CD4-positive, alpha-beta memory T cell (primary cell): ENCODE results near the gene CCDC57. TPM values are rescaled to one million over a fixed set of nuclear protein-coding genes. Genes with fewer than 3 reads are reported as not detected.

ENCODE experiments used
- CTCF ChIA-PET: fragments of 350-600 bp; sonication (Branson Sonifier 250); formaldehyde crosslinking; loops from one replicate; lab custom pipeline; 2021; ENCODE audit warnings: inconsistent platforms; ENCODE audit not compliant: partially characterized antibody; lab: Charles Lee
- POLR2A ChIA-PET: fragments of 350-600 bp; sonication (Branson Sonifier 250); formaldehyde crosslinking; loops from one replicate; lab custom pipeline; 2021; ENCODE audit not compliant: partially characterized antibody; lab: Charles Lee
- DNase-seq, 5 donors: peaks; one replicate each; pipeline versions ENCODE4 v3.0.0 to v3.0.0-alpha.2; 2020 to 2022; ENCODE audit warnings: mixed read lengths in 1 of 5
- H3K27ac ChIP-seq: one replicate; pipeline ENCODE4 v1.7.0; 2013; ENCODE audit warnings: low read depth, low read length
- H3K27me3 ChIP-seq: 2 replicates; pipeline ENCODE4 v1.7.0; 2013; ENCODE audit warnings: mild to moderate bottlenecking, low read length, moderate library complexity; ENCODE audit not compliant: insufficient read depth
- H3K36me3 ChIP-seq: 2 replicates; pipeline ENCODE4 v1.7.0; 2013; ENCODE audit warnings: mild to moderate bottlenecking, low read length, moderate library complexity; ENCODE audit not compliant: insufficient read depth
- H3K4me1 ChIP-seq: 2 replicates; pipeline ENCODE4 v1.7.0; 2013; ENCODE audit warnings: mild to moderate bottlenecking, low read length, moderate library complexity; ENCODE audit not compliant: insufficient read depth
- H3K4me3 ChIP-seq, 2 donors: one replicate each; pipeline ENCODE4 v1.7.0; 2013; ENCODE audit warnings: low read length in 2 of 2, mild to moderate bottlenecking in 1 of 2
- H3K9me3 ChIP-seq, 2 donors: one replicate each; pipeline ENCODE4 v1.7.0; 2013; ENCODE audit warnings: low read length in 2 of 2, control low read depth in 1 of 2; ENCODE audit not compliant: control insufficient read depth in 1 of 2
- H3K27ac Mint-ChIP-seq, 7 donors: one replicate each; pipeline ENCODE4 v1.8.0; 2020 to 2021; ENCODE audit warnings: mixed read lengths in 7 of 7, mild to moderate bottlenecking in 6 of 7, inconsistent platforms in 3 of 7, moderate library complexity in 3 of 7
- H3K27me3 Mint-ChIP-seq, 2 donors: one replicate each; pipeline ENCODE4 v1.8.0; 2020 to 2021; ENCODE audit warnings: mixed read lengths in 2 of 2
- H3K36me3 Mint-ChIP-seq, 2 donors: one replicate each; pipeline ENCODE4 v1.8.0; 2020 to 2021; ENCODE audit warnings: mixed read lengths in 2 of 2, inconsistent platforms in 1 of 2, mild to moderate bottlenecking in 1 of 2
- H3K4me1 Mint-ChIP-seq, 4 donors: one replicate each; pipeline ENCODE4 v1.8.0; 2020 to 2021; ENCODE audit warnings: mixed read lengths in 4 of 4, mild to moderate bottlenecking in 1 of 4
- H3K4me3 Mint-ChIP-seq, 8 donors: one replicate each; pipeline ENCODE4 v1.8.0; 2020 to 2021; ENCODE audit warnings: mixed read lengths in 8 of 8, mild to moderate bottlenecking in 7 of 8, moderate library complexity in 6 of 8, inconsistent platforms in 3 of 8
- H3K9me3 Mint-ChIP-seq, 8 donors: one replicate each; pipeline ENCODE4 v1.8.0; 2020 to 2021; ENCODE audit warnings: mixed read lengths in 8 of 8, mild to moderate bottlenecking in 5 of 8, inconsistent platforms in 3 of 8, moderate library complexity in 1 of 8
- intact Hi-C: fragments of 100-400 bp; cut with micrococcal nuclease; formaldehyde crosslinking; loops from one replicate; pipeline ENCODE4 v1.15.1; 2023
- polyA plus RNA-seq, 2 donors: library from polyadenylated mRNA; unstranded; fragments of 300-500 nt; fragmentation: Illumina TruSeq; gene quantifications; one replicate each; pipeline ENCODE4 v1.2.3, GENCODE V29; 2021
- total RNA-seq, 2 experiments: library from RNA; stranded (reverse); gene quantifications; one replicate each; pipeline ENCODE4 v1.2.3, GENCODE V29; 2021

Gene CCDC57
- total and polyA plus RNA-seq, 4 experiments from 2014 or later = 41.6 to 88.7 (median 62.0) TPM

DNA sequence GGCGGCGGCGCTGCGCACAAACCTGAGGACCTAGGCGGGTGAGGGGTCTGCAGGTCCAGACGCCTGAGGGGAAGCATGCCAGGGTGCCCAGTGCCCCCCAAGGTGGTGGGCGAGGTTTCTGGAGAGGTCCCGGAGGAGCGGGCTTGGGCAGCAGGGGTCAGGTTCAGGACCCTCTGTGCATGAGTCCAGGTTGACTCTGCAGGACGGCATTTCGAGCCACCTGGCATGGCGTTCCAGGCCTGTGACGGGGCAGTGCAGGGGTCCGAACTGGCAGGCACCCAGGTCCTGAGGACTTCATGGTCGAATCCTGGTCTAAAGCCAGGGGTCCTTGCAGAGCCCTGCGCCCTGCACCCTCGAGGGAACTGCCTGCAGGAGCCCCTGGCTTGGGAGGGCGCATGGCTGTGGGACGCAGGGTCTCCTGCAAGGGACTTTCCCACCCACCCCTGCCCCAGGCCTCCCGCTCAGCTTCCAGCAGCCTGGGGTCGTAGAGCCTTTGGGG, 19.7 kb upstream of the CCDC57 start:
- Mint-ChIP-seq H3K9me3 (peaks cover 0 to under 1% (median 0%) of the 10 kb centered on the region in 8 donors), H3K4me1 (peaks cover 3 to 41% (median 15%) of the 10 kb centered on the region in 4 donors), H3K36me3 (peaks cover 0 to 4% of the 10 kb centered on the region in 2 donors), H3K27ac (no peak overlapping the region), H3K27me3 (no peaks in the 10 kb centered on the region), H3K4me3 (no peak overlapping the region)
- Histone ChIP-seq H3K4me3 (no peak overlapping the region), H3K4me1 (peaks cover 55% of the 10 kb centered on the region), H3K27me3 (no peaks in the 10 kb centered on the region), H3K36me3 (no peaks in the 10 kb centered on the region), H3K27ac (no peak overlapping the region), H3K9me3 (no peaks in the 10 kb centered on the region)
- DNase-seq = no peak
- ChIA-PET POLR2A (interaction anchor here (1.1 to 1.3 kb wide), 3 partner anchors 41 to 85 kb away, joined by 3 read pairs; partner anchors contain the start of genes CD7 and CSNK1D), CTCF (interaction anchor here (1.2 kb wide), 1 partner anchor 68 kb away, joined by 4 read pairs; no protein-coding TSS in a partner anchor)
- intact Hi-C loops = loop anchor here (10.0 kb wide), 1 partner anchor 198 kb away; the partner anchor contains the start of genes DCXR and RAC3

DNA sequence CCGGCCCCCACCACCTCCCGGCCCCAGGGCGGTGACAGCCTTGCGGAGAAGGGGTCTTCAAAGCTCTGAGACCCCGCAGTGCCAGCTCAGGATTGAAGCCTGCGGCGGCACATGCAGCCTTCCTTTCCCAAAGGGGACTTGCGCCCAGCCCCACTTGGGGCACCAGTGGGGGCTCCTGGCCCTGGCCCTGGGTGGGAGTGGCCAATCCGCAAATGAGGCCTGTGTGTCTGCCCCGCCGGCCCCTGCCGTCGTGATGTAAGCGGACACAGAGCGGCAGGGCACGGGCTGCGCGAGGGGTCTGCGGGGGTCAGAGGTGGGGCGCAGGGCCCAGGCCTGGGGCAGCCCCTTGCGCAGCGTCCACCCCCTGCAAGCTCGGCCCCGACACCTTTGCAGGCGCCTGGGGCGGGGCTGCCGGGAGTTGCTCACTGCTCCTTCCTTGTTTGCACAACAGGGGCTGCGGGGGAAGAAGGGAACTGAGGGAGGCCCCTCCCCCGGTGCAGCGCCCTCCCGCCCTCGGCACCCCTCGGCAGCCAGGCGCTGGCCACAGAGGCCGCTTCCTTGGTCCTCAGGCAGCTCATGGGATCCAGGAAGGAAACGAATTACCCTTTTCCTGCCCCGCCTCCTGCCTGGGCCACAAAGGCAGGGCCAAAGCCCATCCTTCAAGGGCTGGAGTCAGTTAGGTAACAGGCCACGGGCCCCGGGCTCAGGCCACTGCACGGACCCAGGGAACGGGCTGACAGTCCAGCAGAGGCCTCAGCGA, 19.1 kb upstream of the CCDC57 start:
- intact Hi-C loops = loop anchor here (10.0 kb wide), 1 partner anchor 197 kb away; the partner anchor contains the start of genes DCXR and RAC3
- peaks cover 51% of the 10 kb centered on the region for H3K4me1 ChIP-seq
- Mint-ChIP-seq H3K9me3 (no peaks in the 10 kb centered on the region), H3K27ac (no peak overlapping the region), H3K4me1 (peaks cover 3 to 43% (median 17%) of the 10 kb centered on the region in 4 donors), H3K27me3 (no peaks in the 10 kb centered on the region), H3K4me3 (no peak overlapping the region), H3K36me3 (peaks cover 0 to 4% of the 10 kb centered on the region in 2 donors)
- no peaks in the 10 kb centered on the region for H3K36me3 ChIP-seq
- peak in 2 of 5 donors; percentile 21 to 57 for DNase-seq
- no peak overlapping the region for H3K4me3 ChIP-seq
- POLR2A ChIA-PET = interaction anchor here (1.2 to 4.2 kb wide), 5 partner anchors 9 to 70 kb away, joined by 3 to 52 read pairs (median 3); partner anchors contain the start of gene CSNK1D
- peak overlapping the region; percentile 38 for H3K27ac ChIP-seq
- CTCF ChIA-PET = interaction anchor here (1.2 kb wide), 1 partner anchor 68 kb away, joined by 4 read pairs; no protein-coding TSS in a partner anchor
- no peaks in the 10 kb centered on the region for H3K9me3 ChIP-seq
- no peaks in the 10 kb centered on the region for H3K27me3 ChIP-seq

DNA sequence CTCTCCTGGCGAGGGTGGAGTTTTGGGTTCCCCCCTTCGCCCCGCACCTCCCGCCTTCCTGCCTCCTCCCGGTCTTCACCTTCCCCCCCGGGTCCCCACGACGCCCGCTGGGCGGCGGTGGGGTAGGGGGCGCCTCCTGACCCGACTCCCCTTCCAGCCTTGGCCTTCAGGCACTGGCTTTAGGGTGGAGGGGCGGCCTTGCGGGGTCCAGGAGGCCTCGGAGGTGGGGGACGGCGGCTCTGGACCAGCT, 18.6 kb upstream of the CCDC57 start:
- H3K4me1 ChIP-seq = peaks cover 46% of the 10 kb centered on the region
- no peaks in the 10 kb centered on the region for H3K9me3 ChIP-seq
- H3K36me3 ChIP-seq = no peaks in the 10 kb centered on the region
- Mint-ChIP-seq H3K27me3 (no peaks in the 10 kb centered on the region), H3K4me3 (no peak overlapping the region), H3K36me3 (peaks cover 0 to 4% of the 10 kb centered on the region in 2 donors), H3K4me1 (peaks cover 3 to 41% (median 17%) of the 10 kb centered on the region in 4 donors), H3K27ac (no peak overlapping the region), H3K9me3 (no peaks in the 10 kb centered on the region)
- ChIA-PET POLR2A (interaction anchor here (1.2 to 4.2 kb wide), 5 partner anchors 9 to 71 kb away, joined by 3 to 52 read pairs (median 3); partner anchors contain the start of gene CSNK1D), CTCF (interaction anchor here (1.2 kb wide), 1 partner anchor 69 kb away, joined by 4 read pairs; no protein-coding TSS in a partner anchor)
- peak in 1 of 5 donors; percentile 31 for DNase-seq
- intact Hi-C loops = loop anchor here (10.0 kb wide), 1 partner anchor 196 kb away; the partner anchor contains the start of genes DCXR and RAC3
- H3K27ac ChIP-seq = peak overlapping the region; percentile 38
- no peaks in the 10 kb centered on the region for H3K27me3 ChIP-seq
- H3K4me3 ChIP-seq = no peak overlapping the region

DNA sequence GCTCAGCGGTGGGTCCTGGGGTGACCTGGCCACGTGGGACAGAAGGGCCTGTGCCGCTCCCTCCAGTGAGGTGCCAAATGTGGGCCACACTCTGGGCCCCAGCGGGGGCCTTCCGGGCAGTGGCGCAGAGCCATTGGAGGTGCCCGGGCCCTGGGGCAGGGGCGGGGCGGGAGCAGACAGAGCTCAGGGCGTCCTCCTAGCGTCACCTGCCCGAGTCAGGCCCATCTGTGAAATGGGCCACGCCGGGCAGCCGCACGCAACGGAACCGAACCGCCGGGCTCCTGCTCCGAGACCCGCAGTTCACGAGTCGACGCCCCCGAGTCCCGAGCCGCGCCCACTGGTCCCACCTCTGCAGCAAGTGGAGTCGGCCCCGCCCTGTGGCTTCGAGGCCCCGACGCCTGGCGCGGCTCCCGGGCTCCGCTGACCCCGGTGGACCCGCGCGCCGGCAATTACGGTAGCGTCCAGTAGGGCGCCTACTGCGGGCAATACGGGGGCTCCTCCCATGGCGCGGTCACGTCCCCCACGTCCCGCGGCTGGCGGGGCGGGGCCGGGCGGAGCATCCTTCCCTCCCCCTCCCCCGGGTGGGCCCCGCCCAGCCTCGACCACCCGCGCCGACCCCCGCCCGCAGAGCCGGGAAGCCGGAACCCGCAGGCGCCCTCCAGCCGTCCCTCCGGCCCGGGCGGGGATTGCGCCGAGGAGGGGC, 18.1 kb upstream of the CCDC57 start:
- DNase-seq = peak; percentile 42 to 76 (median 48)
- no peaks in the 10 kb centered on the region for H3K27me3 Mint-ChIP-seq
- Histone ChIP-seq H3K4me3 (peak overlapping the region in 1 of 2 donors; percentile 32), H3K27ac (peak overlapping the region; percentile 38), H3K4me1 (peaks cover 42% of the 10 kb centered on the region), H3K9me3 (no peaks in the 10 kb centered on the region), H3K36me3 (no peaks in the 10 kb centered on the region), H3K27me3 (no peaks in the 10 kb centered on the region)
- peaks cover 0 to 2% of the 10 kb centered on the region in 2 donors for H3K36me3 Mint-ChIP-seq
- peak overlapping the region in 5 of 8 donors; percentile 17 to 84 (median 77) for H3K4me3 Mint-ChIP-seq
- H3K9me3 Mint-ChIP-seq = no peaks in the 10 kb centered on the region
- POLR2A ChIA-PET = interaction anchor here (1.0 to 4.2 kb wide), 9 partner anchors 10 to 71 kb away, joined by 3 to 52 read pairs (median 22); partner anchors contain the start of genes CCDC57 and CSNK1D
- H3K27ac Mint-ChIP-seq = no peak overlapping the region
- intact Hi-C loops = loop anchor here (10.0 kb wide), 1 partner anchor 196 kb away; the partner anchor contains the start of genes DCXR and RAC3
- H3K4me1 Mint-ChIP-seq = peaks cover 2 to 37% (median 15%) of the 10 kb centered on the region in 4 donors
- CTCF ChIA-PET = no interaction called here

DNA sequence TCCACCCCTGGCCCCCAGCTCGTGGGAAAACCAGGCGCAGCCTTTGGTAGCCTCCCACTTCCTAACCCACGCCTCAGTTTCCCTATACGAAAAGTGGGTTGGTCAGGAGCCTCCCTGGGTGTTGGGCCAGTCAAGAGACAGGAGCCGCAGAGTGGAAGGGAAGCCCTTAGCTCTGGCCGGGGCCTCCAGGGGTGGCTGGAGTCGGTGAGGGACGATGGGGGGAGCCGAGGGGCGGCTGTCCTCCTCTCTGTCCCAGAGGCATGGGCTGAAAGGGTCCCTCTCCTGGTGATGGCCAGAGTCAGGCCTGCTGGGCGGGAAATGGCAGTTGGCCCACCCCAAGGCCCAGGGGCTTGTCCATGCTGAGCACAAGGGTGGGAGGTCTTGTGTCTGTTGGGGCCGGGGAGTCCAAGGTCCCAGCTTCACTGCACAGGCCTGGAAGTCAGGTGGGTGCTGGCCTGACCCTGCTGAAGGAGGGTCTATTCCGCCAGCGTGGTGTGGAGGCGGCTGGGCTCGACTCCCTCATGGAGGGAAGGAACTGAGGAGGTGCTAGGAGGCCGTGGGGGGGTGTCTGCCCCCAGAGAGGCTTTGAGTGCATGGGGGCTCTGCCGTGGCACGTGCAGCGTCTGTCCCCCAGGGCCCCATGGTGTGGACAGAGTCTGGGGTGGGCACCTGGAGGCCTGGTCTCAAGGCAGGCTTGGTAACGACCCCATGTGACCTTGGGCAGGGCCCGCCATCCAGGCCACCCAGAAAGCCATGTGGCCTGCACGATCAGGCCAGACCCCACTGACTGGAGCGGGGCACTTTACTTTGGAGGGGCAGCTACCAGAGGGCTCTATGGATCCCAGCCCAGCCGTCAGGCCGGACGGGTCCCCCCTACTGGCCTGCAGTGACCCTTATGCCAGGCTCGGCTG, 17.3 kb upstream of the CCDC57 start:
- DNase-seq = peak in 1 of 5 donors; percentile 24
- Mint-ChIP-seq H3K4me3 (peak overlapping the region; percentile 71 to 89 (median 81)), H3K36me3 (peaks cover 0 to 2% of the 10 kb centered on the region in 2 donors), H3K27ac (peak overlapping the region; percentile 71 to 93 (median 87)), H3K4me1 (peaks cover 2 to 30% (median 15%) of the 10 kb centered on the region in 4 donors), H3K27me3 (no peaks in the 10 kb centered on the region), H3K9me3 (no peaks in the 10 kb centered on the region)
- Histone ChIP-seq H3K27me3 (no peaks in the 10 kb centered on the region), H3K4me3 (peak overlapping the region in 1 of 2 donors; percentile 38), H3K4me1 (peaks cover 39% of the 10 kb centered on the region), H3K36me3 (no peaks in the 10 kb centered on the region), H3K9me3 (no peaks in the 10 kb centered on the region), H3K27ac (peak overlapping the region; percentile 46)
- ChIA-PET POLR2A (interaction anchor here (0.9 to 4.2 kb wide), 10 partner anchors 11 to 200 kb away, joined by 3 to 52 read pairs (median 14); partner anchors contain the start of genes CCDC57 and CD7), CTCF (interaction anchor here (1.3 kb wide), 1 partner anchor 24 kb away, joined by 3 read pairs; no protein-coding TSS in a partner anchor)
- intact Hi-C loops = loop anchor here (2.0 to 10.0 kb wide), 3 partner anchors 23 to 195 kb away; partner anchors contain the start of genes DCXR and RAC3
